C4-2B (cell line): ENCODE data around the gene CDX1.

ENCODE experiments used
- CTCF ChIP-seq: fragments of 450-650 bp; conservative IDR thresholded peaks from 2 replicates; pipeline ENCODE4 v1.5.1; 2017; ENCODE audit warnings: mild to moderate bottlenecking
- ZFX ChIP-seq: fragments of 450-650 bp; IDR thresholded peaks from 2 replicates; pipeline ENCODE4 v1.6.1; 2017

GRCh38 chr5:150119421-150120061, 47.0 kb upstream of the CDX1 start:
- TF ChIP-seq CTCF (no peak), ZFX (no peak)
